HG02678 (cell line): ENCODE measurements around the gene KRTAP1-1.
"Not testable (repeated sequence)": the region's sequence is repeated elsewhere in the genome, so short reads cannot be mapped to it uniquely, and the experiment has no call there.

Experiments
- ATAC-seq: cut with Tn5 transposase; IDR thresholded peaks from one replicate; pipeline ENCODE4 v1.9.1; 2021; ENCODE audit warnings: mild to moderate bottlenecking, moderate library complexity; ENCODE audit not compliant: unreplicated experiment

The KRTAP1-1 gene

DNA sequence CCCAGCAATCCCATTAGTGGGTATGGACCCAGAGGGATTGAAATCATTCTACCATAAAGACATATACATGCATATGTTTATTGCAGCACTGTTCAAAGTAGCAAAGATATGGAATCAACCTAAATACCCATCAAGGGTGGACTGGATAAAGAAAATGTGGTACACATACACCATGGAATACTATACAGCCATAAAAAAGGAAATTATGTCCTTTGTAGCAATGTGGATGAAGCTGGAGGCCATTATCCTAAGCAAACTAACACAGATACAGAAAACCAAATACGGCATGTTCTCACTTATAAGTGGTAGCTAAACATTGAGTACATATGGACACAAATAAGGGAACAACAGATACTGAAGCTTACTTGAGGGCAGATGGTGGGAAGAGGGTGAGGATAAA lies 16.3 kb upstream of the KRTAP1-1 start:
- no peak for ATAC-seq

GRCh38 chr17:41055130-41055529 lies 13.9 kb upstream of the KRTAP1-1 start, which contains the start of gene KRTAP2-2:
TSS of gene KRTAP2-2 (minus strand) at chr17:41055230. CDS start at chr17:41055211, 19 bp downstream.
- ATAC-seq, result not testable (repeated sequence)

DNA sequence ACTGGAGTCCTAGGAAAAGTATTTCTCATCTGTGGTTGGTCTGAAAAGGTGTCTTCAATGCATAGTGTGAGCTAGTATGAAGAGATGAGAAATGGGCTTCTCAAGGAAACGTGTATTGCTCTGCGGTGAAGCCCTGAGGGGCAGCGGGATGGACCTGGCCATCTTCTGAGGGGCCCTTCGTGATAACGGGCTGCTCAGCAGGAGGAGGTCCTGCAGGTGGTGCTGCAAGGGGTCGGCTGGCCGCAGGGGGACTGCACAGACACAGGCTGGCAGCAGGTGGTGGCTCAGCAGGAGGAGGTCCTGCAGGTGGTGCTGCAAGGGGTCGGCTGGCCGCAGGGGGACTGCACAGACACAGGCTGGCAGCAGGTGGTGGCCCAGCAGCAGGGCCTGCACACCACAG lies 13.3 kb upstream of the KRTAP1-1 start:
- ATAC-seq, result not testable (repeated sequence)

DNA sequence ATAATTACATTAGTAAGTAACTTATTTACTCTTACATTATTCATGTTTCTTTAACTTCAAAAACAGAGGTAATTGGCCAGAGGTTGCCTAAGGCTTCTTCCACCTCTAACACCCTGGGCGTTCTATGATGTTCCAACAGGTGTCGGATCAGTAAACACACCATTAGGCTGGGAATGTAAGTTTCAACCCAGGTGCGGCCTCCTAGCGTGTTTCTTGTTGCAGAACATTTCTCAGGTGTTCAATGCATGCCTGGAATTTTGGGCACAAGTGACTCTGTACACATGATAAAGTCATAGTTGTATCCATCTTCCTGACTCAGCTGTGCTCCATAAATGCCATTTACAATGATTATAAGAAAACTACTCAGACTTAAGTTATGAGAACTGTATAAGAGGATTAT lies 12.8 kb upstream of the KRTAP1-1 start:
- ATAC-seq, result no peak

DNA sequence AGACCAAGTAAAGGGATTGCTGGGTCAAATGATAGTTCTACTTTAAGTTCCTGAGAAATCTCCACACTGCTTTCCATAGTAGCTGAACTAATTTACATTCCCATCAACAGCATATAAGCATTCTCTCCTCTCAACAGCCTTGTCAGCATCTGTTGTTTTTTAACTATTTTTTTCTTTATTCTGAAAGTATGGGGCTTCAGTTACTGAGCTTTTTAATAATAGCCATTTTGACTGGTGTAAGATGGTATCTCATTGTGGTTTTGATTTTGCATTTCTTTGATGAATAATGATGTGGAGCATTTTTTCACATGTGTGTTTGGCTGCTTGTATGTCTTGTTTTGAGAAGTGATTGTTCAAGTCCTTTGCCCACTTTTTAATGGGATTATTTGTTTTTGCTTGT lies 11.3 kb upstream of the KRTAP1-1 start:
- ATAC-seq, result no peak

DNA sequence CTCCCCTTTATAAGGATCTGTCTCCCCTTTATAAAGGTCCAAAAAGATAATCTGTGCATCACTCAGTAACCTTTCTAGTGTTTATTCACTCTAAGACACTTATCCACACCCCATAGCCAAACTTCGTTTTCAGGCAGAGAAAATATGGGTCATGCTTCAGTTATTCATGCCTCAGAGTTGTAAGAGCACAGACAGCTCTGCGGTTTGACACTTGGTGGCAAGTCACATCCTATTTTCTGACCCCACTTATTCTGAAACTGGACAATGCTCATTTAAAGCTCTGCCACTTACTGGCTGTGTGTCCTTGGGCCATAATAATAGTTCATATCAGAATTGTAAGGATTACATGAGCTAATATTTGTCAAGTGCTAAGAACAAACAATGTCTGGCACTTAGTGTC lies 7.9 kb upstream of the KRTAP1-1 start:
- no peak for ATAC-seq

DNA sequence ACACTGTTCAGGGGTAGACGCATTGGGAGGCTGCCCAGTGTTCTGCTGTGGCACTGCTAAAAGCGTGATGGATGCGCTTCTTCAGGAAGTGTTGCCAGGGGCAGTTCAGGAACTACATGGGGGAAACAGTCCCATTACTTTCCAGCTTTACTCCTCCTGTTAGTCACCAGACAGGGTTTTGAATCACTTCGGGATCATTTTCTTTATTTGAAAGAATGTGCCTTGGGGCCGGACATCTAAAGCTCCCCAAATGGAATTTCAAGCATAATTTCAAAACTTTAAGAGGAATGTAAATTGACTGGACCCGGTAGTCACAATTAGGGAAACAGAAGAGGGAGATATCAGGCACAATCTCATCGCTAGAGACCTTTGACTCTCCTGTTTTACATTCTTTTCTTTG lies 7.2 kb upstream of the KRTAP1-1 start:
- no peak for ATAC-seq

GRCh38 chr17:41046735-41047465 lies 5.7 kb upstream of the KRTAP1-1 start, which contains the start of gene KRTAP2-1:
TSS of gene KRTAP2-1 (minus strand) at chr17:41047316. CDS start at chr17:41047267, 49 bp downstream.
- not testable (repeated sequence) for ATAC-seq

GRCh38 chr17:41042953-41043352 lies 1.7 kb upstream of the KRTAP1-1 start:
- no peak for ATAC-seq

DNA sequence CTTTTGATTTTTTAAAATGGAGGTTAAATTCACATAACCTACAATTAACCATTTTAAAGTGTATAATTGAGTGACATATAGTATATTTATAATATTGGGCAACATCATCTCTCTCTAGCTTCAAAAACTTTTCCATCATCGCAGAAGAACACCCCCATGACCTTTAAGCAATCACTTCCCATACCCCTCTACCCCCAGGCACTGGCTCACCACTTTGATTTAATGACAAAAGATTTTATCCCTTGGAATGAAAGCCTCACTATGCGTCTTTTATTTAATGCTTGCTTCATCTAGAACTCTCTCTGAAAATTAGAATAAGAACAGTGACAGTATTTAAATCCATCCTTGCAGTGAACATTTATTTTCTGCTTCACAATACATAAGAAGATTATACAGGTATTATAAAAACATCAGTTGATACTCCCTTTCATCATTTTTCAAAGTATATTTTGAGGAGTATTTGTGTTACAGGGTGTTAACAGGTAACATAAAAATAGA lies 3.3 kb downstream of the KRTAP1-1 start:
- no peak for ATAC-seq

DNA sequence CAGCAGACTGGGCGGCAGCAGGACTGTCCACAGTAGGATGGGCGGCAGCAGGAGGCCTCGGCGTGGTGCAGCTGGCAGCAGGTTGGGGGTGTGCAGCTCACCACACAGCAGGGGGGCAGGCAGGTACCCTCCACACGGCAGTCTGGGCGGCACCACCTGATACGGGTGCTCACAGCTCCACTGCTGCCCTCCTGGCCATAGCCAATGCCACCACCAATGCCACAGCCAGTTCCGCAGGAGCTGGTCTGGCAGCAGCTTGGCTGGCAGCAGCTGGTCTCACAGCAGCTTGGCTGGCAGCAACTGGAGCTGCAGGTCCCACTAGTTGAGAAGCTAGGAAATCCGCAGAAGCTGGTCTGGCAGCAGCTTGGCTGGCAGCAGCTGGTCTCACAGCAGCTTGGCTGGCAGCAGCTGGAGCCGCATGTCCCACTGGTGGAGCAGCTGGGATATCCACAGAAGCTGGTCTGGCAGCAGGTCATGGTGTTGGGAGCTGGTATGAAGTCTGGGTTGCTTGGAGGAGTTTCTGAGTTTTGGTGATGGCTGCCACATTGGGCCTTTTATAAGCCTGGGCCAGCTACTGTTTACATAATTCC lies 6.8 kb downstream of the KRTAP1-1 start, which contains the start of gene KRTAP1-3:
TSS of gene KRTAP1-3 (minus strand) at position 529 of the 590 bp plus-strand sequence. CDS start at position 476, 53 bp downstream.
- not testable (repeated sequence) for ATAC-seq

DNA sequence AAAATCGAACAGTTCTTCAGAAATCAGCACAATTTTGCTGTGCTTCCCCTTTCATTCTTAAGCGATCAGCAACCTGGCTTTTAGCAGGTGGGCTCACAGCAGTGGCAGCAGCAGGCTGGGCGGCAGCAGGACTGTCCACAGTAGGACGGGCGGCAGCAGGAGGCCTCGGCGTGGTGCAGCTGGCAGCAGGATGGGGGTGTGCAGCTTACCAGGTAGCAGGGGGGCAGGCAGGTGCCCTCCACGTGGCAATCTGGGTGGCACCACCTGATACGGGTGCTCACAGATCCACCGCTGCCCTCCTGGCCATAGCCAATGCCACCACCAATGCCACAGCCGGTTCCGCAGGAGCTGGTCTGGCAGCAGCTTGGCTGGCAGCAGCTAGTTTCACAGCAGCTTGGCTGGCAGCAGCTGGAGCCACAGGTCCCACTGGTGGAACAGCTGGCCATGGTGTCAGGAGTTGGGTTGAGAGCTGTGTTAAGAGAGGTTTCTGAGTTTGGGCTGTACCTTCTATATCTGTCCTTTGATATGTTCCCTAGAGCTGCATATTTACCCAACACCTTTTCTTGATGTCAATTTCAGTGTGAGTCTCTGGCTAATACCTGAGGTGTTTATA lies 11.5 kb downstream of the KRTAP1-1 start, which contains the start of gene KRTAP1-4:
TSS of gene KRTAP1-4 (minus strand) at position 563 of the 613 bp plus-strand sequence. CDS start at position 446, 117 bp downstream.
- no peak for ATAC-seq

GRCh38 chr17:41026715-41027471 lies 14.4 kb downstream of the KRTAP1-1 start, which contains the start of gene KRTAP1-5:
TSS of gene KRTAP1-5 (minus strand) at chr17:41027208. CDS start at chr17:41027155, 53 bp downstream.
- no peak for ATAC-seq

- ATAC-seq, result no peak
These were observed 16.6 kb downstream of the KRTAP1-1 start for GRCh38 chr17:41024697-41025096.

DNA sequence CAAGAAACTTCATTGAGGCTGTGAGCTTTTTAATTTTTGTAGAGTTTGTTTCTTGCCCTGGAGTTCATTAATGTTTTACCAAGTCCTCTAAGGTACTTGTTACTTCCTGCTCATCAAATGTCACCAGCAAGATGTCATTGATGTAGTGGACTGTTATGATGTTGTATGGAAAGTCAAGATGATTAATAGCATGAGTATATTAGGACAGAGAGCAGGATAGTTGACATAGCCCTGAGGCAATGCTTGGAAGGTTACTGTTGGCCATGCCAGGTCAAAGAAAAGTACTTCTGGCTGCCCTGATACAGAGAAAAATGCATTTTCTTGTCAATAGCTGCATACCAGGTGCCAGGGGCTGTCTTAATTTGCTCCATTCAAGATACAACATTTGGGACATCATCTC lies 20.9 kb downstream of the KRTAP1-1 start:
- no peak for ATAC-seq

DNA sequence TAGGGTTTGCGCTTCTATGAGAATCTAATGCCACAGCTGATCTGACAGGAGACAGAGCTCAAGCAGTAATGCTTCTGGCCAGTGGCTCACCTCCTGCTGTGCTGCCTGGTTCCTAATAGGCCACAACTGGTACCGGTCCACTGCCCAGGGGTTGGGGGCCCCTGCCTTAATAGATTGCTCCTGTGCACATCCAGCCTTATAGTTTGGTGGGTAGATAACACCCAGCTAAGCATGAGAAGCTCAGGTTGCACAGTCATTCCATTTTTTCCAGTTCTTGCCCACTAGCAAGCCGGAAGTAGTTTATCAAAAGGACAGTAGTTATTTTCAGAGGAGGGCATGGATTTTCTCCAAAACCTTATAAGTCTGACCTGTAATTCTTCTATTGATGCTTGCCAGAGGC lies 21.8 kb downstream of the KRTAP1-1 start:
- no peak for ATAC-seq

DNA sequence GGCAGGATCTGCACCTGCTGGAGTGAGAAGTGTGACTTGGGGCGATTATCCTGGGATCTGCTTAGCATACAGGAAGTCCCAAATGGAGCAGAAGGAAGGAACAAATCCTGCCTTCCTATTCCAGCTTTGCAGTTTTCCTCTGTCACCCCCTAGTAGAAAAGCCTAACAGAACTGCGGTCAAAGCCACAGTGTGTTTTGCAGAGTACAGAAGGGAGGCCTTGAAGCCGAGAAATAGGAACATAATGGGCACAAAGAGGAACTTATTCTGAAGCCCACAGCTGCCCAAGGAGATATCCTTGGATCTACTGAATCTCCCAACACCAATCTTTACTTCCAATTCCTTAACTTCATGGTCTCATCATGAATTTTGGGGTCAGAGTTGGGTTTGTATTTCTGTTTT lies 22.7 kb downstream of the KRTAP1-1 start:
- no peak for ATAC-seq

DNA sequence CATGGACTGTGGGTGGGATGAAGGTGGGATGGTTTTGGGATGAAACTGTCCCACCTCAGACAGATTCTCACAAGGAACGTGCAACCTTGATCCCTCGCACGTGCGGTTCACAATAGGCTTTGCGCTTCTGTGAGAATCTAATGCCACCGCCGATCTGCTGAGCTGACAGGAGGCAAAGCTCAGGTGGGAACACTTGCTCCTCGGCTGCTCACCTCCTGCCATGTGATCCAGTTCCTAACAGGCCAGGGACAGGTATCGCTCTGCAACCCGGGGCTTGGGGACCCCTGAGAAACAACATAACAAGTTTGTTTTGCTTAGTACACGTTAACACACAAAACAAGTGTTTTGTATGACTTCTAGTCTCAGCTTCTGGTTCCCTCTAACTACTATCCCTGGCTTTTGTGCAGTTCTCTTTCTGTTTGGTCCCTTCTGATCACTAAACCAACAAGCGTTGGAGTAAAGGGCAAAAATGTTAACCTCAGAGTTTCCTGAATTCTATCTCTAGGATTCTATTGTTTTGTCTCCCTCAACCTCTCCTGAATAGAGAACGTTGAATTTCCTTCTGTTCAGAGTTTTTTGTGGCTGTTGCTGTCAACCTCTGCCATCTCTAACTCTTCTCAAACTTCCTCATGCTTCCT lies 24.6 kb downstream of the KRTAP1-1 start:
- no peak for ATAC-seq

GRCh38 chr17:41015454-41015853 lies 25.8 kb downstream of the KRTAP1-1 start:
- ATAC-seq, result no peak

- no peak for ATAC-seq
These were observed 27.6 kb downstream of the KRTAP1-1 start for GRCh38 chr17:41013606-41014005.
